Measurements from ENCODE around the gene TEAD3.

The TEAD3 gene

DNA sequence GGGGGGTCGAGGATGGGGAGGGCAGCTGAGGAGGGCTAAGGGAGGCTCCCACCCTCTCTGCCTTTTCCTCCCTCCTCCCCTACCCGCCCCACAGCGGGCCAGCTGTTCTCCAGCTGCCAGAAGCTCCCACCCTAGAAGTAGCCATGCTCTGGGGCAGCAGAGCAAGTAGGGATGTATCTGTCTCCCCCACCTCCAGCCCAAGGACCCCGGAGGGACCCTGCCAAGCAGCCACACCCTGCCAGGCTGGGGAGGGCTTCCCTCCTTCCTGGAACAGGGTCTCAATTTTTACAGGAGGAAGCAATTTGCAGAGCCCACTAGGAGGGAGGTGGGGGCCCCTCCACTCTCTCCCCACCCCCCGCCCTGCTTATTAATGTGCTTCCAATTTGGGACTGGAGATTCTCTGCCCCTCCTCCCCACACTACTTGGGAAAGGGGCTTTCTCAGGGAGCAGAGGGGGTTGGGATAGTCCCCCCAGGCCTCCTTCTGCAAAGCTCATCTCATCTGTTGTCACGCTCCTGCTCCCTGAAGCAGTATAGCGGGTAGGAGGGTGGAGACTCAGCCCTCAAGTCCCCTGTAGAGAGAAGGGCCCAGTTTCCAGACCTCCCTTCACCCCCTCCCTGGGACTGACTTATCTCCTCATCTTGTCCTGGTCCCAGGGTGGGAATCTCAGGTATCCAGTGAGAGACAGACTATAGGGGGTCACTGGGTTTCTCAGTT is 4.5 kb downstream of the TEAD3 start:
- no peak for DNase-seq (ENCODE audit: low read depth in 2 of 2)

DNA sequence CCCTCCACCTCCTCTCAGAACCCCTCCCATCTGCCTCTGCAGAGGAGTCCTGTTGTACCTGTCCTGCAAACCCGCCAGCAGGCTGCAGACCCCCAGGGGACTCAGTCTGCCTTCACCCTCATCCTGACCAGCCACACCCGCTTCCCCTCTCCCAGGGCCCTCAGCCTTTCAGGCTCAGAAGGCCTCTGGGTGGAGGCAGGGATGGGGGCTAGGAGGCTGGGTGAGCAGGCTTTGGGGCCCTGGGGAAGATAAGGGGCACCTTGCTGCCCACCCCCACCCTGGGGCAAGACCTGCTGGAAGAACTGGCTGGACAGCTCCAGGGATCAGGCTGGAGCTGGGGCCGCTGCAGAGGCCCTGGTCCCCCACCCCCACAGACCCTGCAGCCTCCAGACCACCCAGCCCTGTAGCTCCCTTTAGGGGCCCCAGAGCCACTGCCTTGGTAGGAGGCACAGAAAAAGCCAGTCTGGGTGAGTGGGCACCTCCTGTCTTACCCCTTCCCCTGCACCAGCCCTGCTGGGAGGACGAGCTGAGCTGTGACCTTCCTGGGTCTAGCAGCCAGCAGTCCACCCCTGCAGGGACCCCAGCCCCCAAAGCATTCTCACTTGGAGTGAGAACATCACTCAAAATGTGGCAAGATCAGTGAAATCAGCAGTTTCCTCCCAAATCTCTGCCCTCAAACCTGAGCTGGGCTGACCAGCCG is 5.2 kb downstream of the TEAD3 start:
- DNase-seq (ENCODE audit: low read depth in 2 of 2) = no peak

DNA sequence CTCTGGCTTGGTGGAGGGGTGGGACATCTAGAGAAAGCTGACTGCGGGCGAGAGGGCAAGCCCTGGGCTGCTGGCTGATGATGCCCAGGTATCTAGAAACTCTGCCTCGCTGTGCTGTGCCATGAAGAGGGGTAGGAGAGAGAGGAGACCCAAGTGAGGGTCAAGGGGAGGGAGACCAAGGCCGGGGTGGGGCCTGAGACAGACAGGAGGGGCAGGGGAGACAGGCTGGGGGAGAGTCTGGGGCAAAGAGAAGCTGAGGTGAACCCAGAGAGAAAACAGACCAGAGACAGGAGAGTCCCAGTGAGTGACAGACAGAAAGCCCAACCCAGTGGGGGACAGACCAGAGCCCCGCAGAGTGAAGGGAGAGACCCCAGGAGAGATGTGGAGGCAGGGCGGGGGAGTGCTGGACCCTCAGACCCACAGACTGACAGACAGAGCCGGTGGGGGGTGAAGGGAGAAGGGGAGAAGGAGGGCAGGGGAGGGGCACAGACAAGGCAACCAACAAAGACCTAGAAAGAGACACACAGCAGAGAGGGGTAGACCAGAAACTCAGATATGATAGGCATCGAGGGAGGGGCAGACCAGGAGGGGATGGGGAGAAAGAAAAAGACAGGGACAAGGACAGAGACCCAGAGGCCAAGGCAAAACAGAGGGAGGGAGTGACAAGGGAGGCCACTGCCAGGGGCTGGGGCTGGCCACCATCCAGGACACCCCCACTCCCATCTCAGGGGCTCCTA is 5.9 kb downstream of the TEAD3 start:
- DNase-seq (ENCODE audit: low read depth in 2 of 2) = no peak

DNA sequence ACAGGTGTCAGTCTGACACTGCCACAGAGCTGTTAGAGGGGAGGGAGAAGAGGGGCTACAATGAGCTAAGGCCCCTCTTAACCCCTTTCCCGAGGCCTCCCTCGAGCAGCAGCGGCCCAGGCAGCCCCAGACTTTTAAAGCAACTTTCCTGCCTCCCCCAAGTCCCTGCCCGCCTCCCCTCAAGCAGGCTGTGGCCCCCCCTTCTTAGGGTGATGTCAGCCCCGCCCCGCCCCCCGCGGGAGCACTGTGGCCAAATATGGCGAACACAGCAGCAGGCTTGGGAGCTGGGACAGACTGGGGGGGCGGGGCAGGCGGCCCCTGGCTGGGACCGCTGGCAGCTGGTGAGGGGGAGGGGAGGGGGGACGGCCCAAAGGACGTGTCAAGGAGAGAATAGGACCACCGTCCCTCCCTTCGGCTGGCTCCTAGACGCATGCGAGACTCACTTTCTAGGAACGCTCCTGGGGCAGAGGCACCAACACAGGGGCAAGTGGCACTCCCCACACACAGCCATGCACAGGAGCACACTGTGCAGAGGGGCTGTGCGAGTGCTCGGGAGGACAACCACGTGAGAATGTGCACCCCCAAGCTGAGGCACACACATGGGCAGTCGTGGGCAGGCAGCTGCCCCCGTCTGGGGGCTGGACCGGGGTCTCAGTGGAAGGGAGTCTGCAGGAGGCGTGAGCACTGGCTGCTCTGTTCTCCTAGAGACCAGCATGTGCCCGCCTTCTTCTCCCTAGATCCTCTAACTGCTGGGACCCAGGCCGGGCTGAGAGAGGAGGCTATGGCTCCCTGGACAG is 6.7 kb downstream of the TEAD3 start:
- no peak for DNase-seq (ENCODE audit: low read depth in 2 of 2)

DNA sequence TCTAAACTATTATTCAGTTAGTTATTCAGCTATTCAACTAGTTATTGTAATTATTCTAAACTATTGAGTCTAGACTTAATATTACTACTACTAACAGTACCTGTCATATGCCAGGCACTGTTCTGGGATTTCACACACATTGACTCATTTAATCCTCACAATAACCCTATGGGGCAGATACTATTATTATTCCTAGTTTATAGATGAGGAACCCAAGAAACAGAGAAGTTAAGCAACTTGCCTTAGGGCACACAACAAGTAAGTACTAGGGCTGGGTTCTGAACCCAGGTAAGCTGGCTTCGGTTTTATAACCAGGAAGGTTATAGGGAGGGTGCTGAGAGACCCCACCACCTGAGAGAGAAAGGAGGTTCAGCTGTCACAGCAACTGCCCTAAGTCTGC is 7.8 kb downstream of the TEAD3 start:
- no peak for DNase-seq (ENCODE audit: low read depth in 2 of 2)

DNA sequence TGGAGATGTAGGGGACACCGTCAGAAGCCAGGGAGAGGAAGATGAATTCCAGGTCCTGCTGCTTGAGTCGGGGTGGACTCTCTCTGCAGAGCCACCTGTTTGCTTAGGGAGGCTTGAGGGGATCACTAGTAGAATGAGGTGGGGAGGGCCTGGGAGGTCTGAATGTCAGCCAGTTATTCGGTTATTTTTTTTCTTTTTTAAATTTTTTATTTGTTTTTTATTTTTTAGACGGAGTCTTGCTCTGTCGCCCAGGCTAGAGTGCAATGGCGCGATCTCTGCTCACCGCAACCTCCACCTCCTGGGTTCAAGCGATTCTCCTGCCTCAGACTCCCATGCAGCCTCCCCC is 8.4 kb downstream of the TEAD3 start:
- no peak for DNase-seq (ENCODE audit: low read depth in 2 of 2)

DNA sequence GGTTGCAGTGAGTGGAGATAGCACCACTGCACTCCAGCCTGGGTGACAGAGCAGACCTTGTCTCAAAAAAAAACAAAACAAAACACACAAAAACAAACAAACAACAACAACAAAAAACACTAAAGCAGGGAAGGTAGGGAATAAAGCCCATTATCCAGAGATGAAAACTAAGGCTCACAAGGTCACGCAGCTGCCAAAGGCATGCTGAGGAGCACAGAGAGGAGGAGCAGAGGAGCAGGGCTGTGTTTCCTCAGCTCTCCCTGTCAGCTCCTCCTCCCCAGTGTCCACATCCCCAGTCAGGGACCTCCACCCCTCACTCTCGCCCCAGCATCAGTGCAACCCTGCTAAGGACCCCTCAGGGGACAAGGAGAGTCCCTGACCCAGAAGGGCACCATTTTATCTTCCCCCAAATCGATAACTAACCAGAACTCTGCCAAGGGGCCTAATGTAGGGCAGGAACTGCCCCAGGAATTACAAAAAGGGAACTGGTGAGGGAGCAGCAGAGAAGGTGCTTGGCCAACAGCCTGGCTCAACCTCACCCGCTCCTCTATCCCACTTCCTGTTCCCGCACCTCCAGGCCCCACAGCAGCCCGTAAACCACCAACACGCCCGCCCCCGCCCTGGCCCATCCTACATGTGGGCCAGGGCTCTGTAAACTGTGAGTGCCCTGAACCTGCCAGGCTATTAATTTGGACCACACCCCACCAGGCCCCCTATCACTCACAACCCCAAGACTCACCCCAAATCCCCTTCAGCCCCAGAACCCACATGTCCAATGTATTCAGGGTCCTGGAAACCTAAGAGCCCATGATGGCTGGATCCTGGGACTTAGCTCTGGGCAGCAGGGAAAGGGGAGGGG is 9.0 kb downstream of the TEAD3 start:
- DNase-seq (ENCODE audit: low read depth in 2 of 2) = no peak

DNA sequence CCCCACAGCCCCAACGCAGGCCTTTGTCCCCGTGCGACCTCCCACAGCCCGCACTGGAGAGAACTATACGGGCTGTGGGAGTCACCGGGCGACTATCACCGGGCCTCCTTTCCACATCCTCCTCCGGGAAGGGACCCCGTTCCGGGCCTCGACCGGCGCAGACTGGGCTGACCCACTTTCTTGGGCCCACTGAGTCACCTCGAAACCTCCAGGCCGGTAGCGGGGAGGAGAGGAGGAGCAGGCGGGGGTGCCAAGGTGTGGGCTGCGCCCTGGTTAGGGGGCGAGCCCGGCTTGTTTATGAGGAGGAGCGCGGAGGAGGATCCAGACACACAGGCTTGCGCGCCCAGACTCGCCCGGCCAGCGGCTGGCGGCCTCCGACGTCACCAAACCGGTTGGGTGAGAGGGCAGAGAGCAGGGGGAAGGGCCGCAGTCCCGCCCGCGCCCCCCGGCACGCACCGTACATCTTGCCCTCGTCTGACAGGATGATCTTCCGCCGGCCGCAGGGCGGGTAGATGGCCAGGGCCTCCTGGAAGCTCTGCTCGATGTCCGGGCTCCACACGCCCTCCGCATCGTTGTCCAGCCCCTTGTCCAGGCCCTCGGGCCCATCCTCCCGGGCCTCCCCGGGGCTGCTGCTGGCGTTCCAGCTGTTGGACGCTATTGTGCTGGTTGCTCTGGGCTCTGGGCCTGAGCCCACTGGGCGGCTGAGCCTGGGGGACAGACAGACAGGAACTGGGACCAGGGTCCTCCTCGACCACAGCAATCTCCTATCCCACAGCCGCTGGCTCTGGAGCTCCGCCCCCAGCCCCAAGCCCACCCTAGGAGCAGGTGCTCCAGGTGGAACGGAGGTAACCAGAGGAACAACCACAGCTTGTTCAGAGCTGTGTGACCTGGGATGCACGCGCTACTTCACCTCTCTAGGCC is 10.6 kb downstream of the TEAD3 start:
- DNase-seq (ENCODE audit: low read depth in 2 of 2) = no peak

DNA sequence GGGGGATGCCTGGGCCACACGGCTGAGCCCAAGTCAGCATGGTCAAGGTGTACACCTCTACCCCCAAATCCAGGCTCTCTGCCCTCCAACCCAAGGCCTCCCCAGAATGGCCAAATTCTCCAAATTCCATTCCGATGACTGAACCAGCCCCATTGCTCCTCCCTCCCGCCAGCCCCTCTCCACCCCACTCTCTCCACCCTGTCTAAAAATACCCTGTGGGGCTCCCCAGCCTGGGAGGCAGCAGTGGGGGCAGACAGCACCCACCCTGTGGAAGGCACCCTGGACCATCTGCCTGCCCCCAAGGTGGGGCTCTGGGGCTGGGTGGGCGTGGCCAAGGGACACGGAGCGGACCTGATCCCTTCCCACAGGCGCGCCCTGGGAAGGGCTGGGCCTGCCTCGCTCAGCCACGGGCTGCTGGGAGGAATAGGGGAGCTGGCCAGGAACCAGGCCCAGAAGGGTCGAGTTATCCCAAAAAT is 11.4 kb downstream of the TEAD3 start:
- DNase-seq (ENCODE audit: low read depth in 2 of 2) = no peak

DNA sequence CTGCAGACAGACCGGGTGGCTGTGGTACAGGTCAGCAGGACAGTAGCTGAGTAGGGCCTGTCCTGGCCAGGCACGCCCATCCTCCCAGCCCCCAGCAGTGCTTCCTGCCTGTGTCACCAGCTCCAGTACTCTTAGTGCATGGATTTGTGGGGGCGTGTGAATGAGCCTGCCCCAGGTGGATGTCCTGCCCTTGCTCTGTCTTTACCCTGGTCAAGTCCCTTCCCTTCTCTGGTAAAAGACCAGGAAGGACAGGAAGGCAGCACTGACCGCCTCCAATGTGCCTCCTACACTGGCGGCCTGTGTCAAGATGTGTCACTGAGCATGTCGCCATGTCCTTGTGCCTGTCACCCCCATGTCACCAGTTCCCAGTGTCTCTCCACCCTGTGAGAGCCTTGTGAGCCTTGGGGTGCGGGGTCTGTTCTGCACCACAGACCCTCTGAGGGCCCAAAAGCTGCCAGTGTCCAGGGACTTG is 11.9 kb downstream of the TEAD3 start:
- DNase-seq (ENCODE audit: low read depth in 2 of 2) = no peak

DNA sequence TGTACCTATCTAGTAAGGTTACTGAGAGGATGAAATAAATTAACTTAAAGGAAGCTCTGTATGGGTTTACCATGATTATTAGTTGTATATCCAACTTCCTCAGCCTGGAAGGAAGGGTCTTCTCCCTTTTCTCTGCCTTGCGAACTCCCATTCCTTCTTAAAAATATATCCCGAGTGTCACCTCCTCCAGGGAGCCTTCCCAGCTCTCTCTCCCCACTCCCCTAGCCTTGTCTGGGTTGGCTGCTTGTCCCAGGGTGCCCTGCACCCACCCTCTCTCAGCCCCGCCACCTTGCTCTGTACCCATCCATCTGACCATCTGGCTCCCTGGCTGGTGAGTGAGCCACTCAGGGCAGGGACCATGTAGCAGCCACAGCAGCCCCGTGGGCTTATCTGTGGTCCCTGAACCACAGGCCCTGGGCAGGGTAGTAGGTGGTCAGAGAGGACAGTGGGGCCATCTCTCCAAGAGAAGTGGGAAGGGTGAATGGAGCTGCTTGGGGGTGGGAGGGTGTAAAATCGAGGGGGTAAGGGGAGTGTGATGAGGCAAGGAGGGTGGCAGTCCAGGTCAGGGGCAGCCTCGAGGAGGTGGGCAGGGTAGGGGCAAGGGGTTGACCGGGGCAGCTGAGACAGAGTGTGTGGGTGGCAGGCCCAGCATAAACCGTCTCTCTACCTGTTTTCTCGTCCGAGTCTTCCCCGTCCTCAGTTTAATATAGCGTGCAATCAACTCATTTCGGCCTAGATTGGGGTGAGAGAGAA is 12.8 kb downstream of the TEAD3 start:
- DNase-seq (ENCODE audit: low read depth in 2 of 2) = no peak

DNA sequence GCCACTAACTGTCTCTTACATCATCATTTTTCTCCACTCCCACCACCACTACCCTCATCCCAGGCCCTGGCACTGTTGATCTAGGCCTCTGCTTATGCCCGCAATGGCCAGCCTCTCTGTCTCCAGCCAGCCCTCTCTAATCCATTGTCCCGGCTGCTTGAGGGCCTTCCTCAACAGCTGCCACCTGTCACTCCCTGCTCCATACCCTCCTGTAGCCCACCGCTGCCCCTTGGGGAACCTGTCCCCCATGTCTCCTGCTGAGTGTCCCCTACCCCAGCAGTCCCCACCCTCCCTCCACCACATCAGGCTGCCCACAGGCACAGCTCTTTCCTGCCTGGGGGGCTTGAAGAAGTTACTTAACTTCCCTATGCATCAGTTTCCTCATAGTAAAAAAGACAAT is 13.4 kb downstream of the TEAD3 start:
- DNase-seq (ENCODE audit: low read depth in 2 of 2) = no peak

DNA sequence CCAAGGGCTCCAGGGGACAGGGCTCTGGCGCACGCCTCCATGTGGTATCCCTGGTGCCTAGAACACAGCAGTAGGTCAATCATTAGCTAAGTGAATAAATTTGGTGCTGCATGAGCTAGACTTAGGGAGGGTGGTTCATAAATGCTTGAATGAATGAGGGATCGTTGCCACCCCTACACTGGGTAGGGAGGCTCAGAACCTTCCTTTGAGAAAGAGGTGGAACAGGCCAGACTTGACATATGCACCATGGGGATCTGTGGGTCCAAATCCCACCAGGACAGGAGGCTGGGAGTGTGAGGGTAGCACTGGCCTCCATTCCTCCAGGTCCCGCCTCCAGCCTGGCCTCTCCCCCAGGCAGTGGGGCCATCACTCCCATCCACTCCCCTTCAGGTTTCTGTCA is 13.8 kb downstream of the TEAD3 start:
- DNase-seq (ENCODE audit: low read depth in 2 of 2) = no peak

DNA sequence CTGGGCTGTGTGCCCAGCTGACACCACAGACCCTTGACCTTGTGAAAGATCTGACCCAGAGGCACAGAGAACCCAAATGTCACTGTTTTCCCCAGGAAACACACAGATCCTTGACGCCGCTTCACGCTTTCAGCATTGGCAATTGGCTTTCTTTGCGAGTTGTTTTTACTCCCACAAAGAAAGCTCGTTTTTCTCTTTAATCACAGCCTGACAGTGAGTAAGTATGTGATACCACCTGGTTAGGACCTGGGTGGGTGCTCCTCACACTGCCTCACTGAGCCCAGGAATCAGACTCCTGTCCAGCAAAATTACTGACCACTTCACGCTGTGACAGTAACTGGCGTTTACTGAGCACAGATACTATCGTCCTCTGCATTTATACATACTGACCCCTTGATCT is 15.7 kb downstream of the TEAD3 start:
- no peak for DNase-seq (ENCODE audit: low read depth in 2 of 2)

DNA sequence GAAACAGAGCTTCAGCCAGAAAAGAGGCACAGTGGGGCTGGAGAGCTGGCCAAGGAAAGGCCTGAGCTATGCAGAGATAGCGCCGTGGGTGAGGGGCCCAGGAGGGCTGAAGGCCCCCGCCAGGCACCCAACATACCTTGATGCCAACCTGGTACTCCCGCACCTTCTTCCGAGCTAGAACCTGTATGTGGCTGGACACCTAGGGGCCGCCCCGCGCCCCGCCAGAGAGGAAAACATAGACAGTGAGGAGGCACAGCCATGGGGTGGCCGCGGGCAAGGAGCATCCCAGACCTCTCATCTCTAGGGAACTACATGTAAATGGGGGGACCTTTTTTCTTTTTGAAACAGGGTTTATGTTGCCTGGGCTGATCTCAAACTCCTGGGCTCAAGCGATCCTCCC is 16.7 kb downstream of the TEAD3 start:
- no peak for DNase-seq (ENCODE audit: low read depth in 2 of 2)

DNA sequence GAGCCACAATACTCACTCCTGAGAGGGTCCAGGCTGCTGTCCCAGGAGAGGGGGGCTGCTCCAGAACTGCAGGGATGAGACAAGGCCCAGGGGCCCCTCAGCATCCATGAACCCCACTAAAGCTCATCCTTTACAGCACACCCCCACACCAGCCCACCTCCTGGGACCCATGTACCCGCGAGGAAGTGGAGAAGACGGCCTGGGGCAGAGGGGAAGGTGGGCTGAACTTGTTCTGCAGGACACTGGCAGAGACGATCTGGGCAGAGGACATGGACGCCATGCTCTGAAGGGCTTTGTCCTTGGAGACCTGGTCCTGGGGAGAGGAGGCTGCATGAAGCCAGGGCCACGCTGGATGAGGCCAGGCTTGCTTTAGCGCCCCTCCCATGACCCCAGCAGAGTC is 18.6 kb downstream of the TEAD3 start:
- no peak for DNase-seq (ENCODE audit: low read depth in 2 of 2)

DNA sequence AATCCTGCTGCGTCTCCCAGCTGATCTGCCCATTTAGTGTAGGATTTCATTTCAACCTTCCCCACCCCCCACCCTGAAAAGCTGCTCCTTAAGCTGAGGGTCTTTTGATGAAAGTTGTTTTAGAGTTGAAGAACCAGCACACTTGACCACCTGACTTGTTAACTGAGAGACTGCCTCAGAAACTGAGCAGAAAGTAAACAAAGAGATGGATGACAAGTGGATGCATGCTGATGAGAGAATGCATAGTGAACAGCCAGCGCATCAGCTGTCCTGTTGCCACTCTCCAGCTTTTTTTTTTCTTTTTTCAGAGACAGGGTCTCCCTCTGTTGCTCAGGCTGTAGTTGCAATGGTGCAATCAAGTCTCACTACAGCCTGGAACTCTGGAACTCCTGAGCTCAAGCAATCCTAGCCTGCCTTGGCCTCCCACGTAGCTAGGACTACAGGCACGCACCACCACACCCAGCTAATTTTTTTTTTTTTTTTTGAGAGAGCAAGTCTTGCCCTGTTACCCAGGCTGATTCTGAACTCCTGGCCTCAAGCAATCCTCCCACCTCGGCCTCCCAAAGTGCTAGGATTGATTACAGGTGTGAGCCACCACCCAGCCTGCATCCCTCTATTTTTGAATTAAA is 19.2 kb downstream of the TEAD3 start:
- DNase-seq (ENCODE audit: low read depth in 2 of 2) = no peak

DNA sequence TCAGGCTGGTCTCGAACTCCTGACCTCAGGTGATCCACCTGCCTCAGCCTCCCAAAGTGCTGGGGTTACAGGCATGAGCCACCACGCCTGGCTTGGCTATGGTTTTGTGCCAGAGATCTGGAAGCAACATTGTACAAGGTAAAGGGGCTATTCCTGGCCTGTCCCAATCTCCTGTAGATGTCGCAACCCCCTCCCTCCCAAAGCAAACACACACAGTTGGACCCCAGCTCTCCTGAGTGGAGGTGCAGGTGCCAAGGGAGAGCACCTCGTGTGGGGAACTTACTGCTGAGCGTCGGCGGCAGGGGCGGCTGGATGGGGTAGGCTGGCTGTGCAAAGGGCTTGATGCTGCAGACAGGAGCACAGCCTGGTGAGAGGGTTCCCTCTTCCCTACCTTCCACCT is 19.9 kb downstream of the TEAD3 start:
- no peak for DNase-seq (ENCODE audit: low read depth in 2 of 2)

DNA sequence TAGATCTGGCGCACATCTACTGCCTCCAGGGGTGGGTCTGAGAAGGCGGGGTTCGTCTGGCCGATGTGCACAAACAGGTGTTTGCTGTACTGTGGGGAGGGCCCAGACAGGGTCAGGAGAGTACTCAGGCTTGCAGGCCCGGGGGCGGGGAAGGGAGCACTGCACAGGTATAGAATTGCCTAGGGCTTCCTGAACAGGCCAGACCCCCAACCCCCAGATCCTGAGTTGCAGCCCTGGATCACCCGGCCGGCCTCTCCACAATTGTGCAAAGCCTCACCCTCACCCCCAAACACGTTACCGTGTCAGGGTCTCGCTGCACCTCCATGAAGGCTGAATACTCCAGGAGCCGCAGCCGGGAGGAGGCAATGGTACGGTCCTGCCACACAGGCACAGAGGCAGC is 20.9 kb downstream of the TEAD3 start:
- DNase-seq (ENCODE audit: low read depth in 2 of 2) = no peak

Measured in stimulated activated CD8-positive, alpha-beta memory T cell treated with anti-CD3 and anti-CD28 coated beads, Interleukin-2, amount 100 ng/mL, for 48 hours (primary cell).